Measurements from ENCODE around the gene FOXC2. TPM values are rescaled to one million over a fixed set of nuclear protein-coding genes. Genes with fewer than 3 reads are reported as not detected.
A peak's percentile ranks its signal among the peaks of the same experiment; 100 is the strongest.

Gene FOXC2
- total RNA-seq, 6 experiments from 2014 or later = 0.20 TPM; not detected in 5

DNA sequence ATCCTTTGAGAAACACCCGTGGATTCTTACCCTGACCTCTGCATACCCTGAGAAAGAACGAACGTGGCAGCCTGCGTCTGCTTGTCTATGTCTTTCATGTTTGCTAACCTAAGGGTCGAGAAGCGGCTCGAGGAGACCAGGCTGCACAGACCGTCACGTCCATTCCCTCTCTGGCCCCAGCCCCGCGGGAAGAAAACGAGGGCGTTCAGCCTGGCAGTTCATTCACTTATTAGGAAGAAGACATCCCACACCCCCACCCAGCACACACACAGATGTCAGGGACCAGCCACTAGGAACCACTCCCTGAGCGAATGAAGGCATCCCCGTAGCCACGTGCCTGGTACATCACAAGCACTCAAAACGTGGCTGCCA, 10.9 kb upstream of the FOXC2 start:
- DNase-seq = no peak
- intact Hi-C loops (cut with DNase I) = no loop called here
- 30% methylated on average over 11 of the region's 17 CpGs for WGBS (ENCODE audit: insufficient coverage, low coverage, low lambda C conversion rate, missing lambda C conversion rate)
- Histone ChIP-seq H3K27me3 (no peaks in the 10 kb centered on the region), H3K27ac (peak overlapping the region in 1 of 3 donors; percentile 76), H3K9me3 (no peaks in the 10 kb centered on the region), H3K4me1 (peaks cover 0 to 10% (median 4%) of the 10 kb centered on the region in 4 donors), H3K4me3 (peak overlapping the region; percentile 77 to 95 (median 88)), H3K36me3 (no peaks in the 10 kb centered on the region)
- no peak for ATAC-seq
- no peak for TF ChIP-seq POLR2A (IDR thresholded peaks at IDR 0.05)
- TF ChIP-seq CTCF (IDR thresholded peaks at IDR 0.05) = no peak

DNA sequence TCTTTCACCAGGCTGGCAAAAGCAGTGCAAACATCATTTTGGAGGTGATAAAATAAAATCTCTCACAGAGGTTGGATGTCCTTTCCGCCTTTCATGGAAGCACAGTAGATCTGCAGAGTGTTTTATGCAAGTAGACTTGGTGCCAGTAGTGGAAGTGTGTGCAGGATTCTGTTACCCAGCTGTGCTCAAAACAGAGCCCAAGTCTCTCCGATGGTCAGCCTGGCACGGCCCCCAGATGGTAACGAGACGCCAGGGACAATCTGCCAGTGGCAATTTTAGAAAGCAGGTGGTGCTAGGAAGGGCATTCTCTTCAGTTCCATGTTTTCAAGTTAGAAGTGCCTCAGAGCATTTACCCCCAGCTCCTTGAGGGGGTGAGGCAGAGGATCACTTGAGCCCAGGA, 10.1 kb upstream of the FOXC2 start:
- H3K4me3 ChIP-seq = no peak overlapping the region

GRCh38 chr16:86557587-86557986, 9.0 kb upstream of the FOXC2 start:
- 59% methylated on average over 4 of the region's 4 CpGs for WGBS (ENCODE audit: insufficient coverage, low coverage, low lambda C conversion rate, missing lambda C conversion rate)
- Histone ChIP-seq H3K36me3 (no peaks in the 10 kb centered on the region), H3K27me3 (no peaks in the 10 kb centered on the region), H3K4me1 (peaks cover 0 to 10% (median 4%) of the 10 kb centered on the region in 4 donors), H3K27ac (no peak overlapping the region), H3K4me3 (no peak overlapping the region), H3K9me3 (no peaks in the 10 kb centered on the region)
- intact Hi-C loops (cut with DNase I) = no loop called here
- no peak for DNase-seq
- ATAC-seq = no peak
- TF ChIP-seq CTCF (IDR thresholded peaks at IDR 0.05) (no peak), POLR2A (IDR thresholded peaks at IDR 0.05) (no peak)

More for the DNA sequence above, 10.1 kb upstream of the FOXC2 start:
- WGBS (ENCODE audit: insufficient coverage, low coverage, low lambda C conversion rate, missing lambda C conversion rate) = 75% methylated on average over 4 of the region's 5 CpGs
- no peak for ATAC-seq
- H3K27ac ChIP-seq = no peak overlapping the region
- intact Hi-C loops (cut with DNase I) = no loop called here
- H3K9me3 ChIP-seq = no peaks in the 10 kb centered on the region
- no peak for DNase-seq
- TF ChIP-seq POLR2A (IDR thresholded peaks at IDR 0.05) = no peak
- H3K27me3 ChIP-seq = no peaks in the 10 kb centered on the region
- peaks cover 0 to 10% (median 4%) of the 10 kb centered on the region in 4 donors for H3K4me1 ChIP-seq
- no peaks in the 10 kb centered on the region for H3K36me3 ChIP-seq

GRCh38 chr16:86558355-86559193, 8.1 kb upstream of the FOXC2 start:
- no peaks in the 10 kb centered on the region for H3K27me3 ChIP-seq
- no peak for ATAC-seq
- WGBS (ENCODE audit: insufficient coverage, low coverage, low lambda C conversion rate, missing lambda C conversion rate) = 59% methylated on average over 28 of the region's 28 CpGs
- peaks cover 0 to 10% (median 4%) of the 10 kb centered on the region in 4 donors for H3K4me1 ChIP-seq
- TF ChIP-seq CTCF (IDR thresholded peaks at IDR 0.05) = no peak
- TF ChIP-seq POLR2A (IDR thresholded peaks at IDR 0.05) = no peak
- intact Hi-C loops (cut with DNase I) = no loop called here
- H3K4me3 ChIP-seq = no peak overlapping the region
- no peak for DNase-seq
- no peaks in the 10 kb centered on the region for H3K9me3 ChIP-seq
- H3K27ac ChIP-seq = no peak overlapping the region
- H3K36me3 ChIP-seq = no peaks in the 10 kb centered on the region

GRCh38 chr16:86559802-86560305, 6.8 kb upstream of the FOXC2 start:
- Histone ChIP-seq H3K4me1 (peaks cover 0 to 9% (median 3%) of the 10 kb centered on the region in 4 donors), H3K9me3 (no peaks in the 10 kb centered on the region), H3K36me3 (no peaks in the 10 kb centered on the region), H3K27me3 (peaks cover 0 to 9% of the 10 kb centered on the region in 2 donors), H3K27ac (no peak overlapping the region), H3K4me3 (no peak overlapping the region)
- 67% methylated on average over 3 of the region's 9 CpGs for WGBS (ENCODE audit: insufficient coverage, low coverage, low lambda C conversion rate, missing lambda C conversion rate)
- ATAC-seq (no peak), DNase-seq (no peak)
- no peak for TF ChIP-seq CTCF (IDR thresholded peaks at IDR 0.05)
- no peak for TF ChIP-seq POLR2A (IDR thresholded peaks at IDR 0.05)
- intact Hi-C loops (cut with DNase I) = loop anchor here in 1 of 2 donors (5.0 kb wide), 1 partner anchor 717 kb away; no protein-coding TSS in a partner anchor
